Thymus (tissue), 11 donors: Measurements from ENCODE around the gene FAF1. TPM values are rescaled to one million over a fixed set of nuclear protein-coding genes. Genes with fewer than 3 reads are reported as not detected.

ENCODE experiments used
- DNase-seq, 9 donors: peaks; one replicate each; pipeline ENCODE4 v3.0.0-alpha.2; 2013; ENCODE audit warnings: low spot score in 9 of 9, low read depth in 6 of 9, missing footprints in 1 of 9
- H3K27ac ChIP-seq, 2 donors: one replicate each; pipeline ENCODE4 v1.5.1; 2013; ENCODE audit warnings: control low read depth in 1 of 2, low read depth in 1 of 2, low read length in 1 of 2, mild to moderate bottlenecking in 1 of 2, moderate library complexity in 1 of 2
- H3K27me3 ChIP-seq, 2 donors: one replicate each; pipeline ENCODE4 v1.5.1; 2013; ENCODE audit warnings: low read length in 1 of 2; ENCODE audit not compliant: control insufficient read depth in 2 of 2, insufficient read depth in 1 of 2
- H3K36me3 ChIP-seq, 2 donors: one replicate each; pipeline ENCODE4 v1.5.1; 2013; ENCODE audit warnings: low read length in 1 of 2, mild to moderate bottlenecking in 1 of 2, moderate library complexity in 1 of 2; ENCODE audit not compliant: control insufficient read depth in 2 of 2, insufficient read depth in 2 of 2
- H3K4me1 ChIP-seq, 2 donors: one replicate each; pipeline ENCODE4 v1.5.1; 2013; ENCODE audit warnings: low read length in 2 of 2; ENCODE audit not compliant: control insufficient read depth in 2 of 2, insufficient read depth in 2 of 2
- H3K4me3 ChIP-seq, 2 donors: one replicate each; pipeline ENCODE4 v1.5.1; 2013; ENCODE audit warnings: low read length in 2 of 2, control low read depth in 1 of 2, mild to moderate bottlenecking in 1 of 2
- H3K9me3 ChIP-seq, 2 donors: one replicate each; pipeline ENCODE4 v1.5.1; 2013; ENCODE audit warnings: low read length in 1 of 2, mild to moderate bottlenecking in 1 of 2; ENCODE audit not compliant: control insufficient read depth in 2 of 2, insufficient read depth in 1 of 2
- WGBS: extraction: QIAGEN DNeasy Blood & Tissue Kit; methylation state at CpG from one replicate; pipeline ENCODE4 v1.1.7; 2013; 5-methylcytosine and 5-hydroxymethylcytosine counted together
- polyA plus RNA-seq: library from polyadenylated mRNA; stranded (reverse); fragments of 200-250 nt; gene quantifications from one replicate; pipeline ENCODE4 v1.2.3, GENCODE V29; 2013
- total RNA-seq: library from RNA; stranded (reverse); fragments of 120-200 nt; gene quantifications from one replicate; pipeline ENCODE4 v1.2.4, GENCODE V29; 2013
- donor health status: healthy.

Gene FAF1
- total and polyA plus RNA-seq, 2 donors = 39.1 to 66.3 TPM

- Histone ChIP-seq H3K9me3 (no peaks in the 10 kb centered on the region), H3K27ac (no peak overlapping the region), H3K36me3 (no peaks in the 10 kb centered on the region), H3K27me3 (no peaks in the 10 kb centered on the region), H3K4me1 (no peaks in the 10 kb centered on the region), H3K4me3 (no peak overlapping the region)
- no peak for DNase-seq
- 95% methylated on average over 2 of the region's 2 CpGs for WGBS
These were observed 266.2 kb downstream of the FAF1 start for GRCh38 chr1:50693829-50694228.

- H3K4me3 ChIP-seq = no peak overlapping the region
- no peak overlapping the region for H3K27ac ChIP-seq
- peaks cover 0 to 4% of the 10 kb centered on the region in 2 donors for H3K36me3 ChIP-seq
- no peaks in the 10 kb centered on the region for H3K9me3 ChIP-seq
- no peaks in the 10 kb centered on the region for H3K4me1 ChIP-seq
- WGBS = 98% methylated on average over 3 of the region's 3 CpGs
- DNase-seq = no peak
- H3K27me3 ChIP-seq = no peaks in the 10 kb centered on the region
These were observed 275.9 kb downstream of the FAF1 start for GRCh38 chr1:50684185-50684584.

GRCh38 chr1:50681931-50682330, 278.1 kb downstream of the FAF1 start:
- Histone ChIP-seq H3K27ac (no peak overlapping the region), H3K36me3 (peaks cover 0 to 4% of the 10 kb centered on the region in 2 donors), H3K9me3 (no peaks in the 10 kb centered on the region), H3K27me3 (no peaks in the 10 kb centered on the region), H3K4me1 (no peaks in the 10 kb centered on the region), H3K4me3 (no peak overlapping the region)
- WGBS = 97% methylated on average over 3 of the region's 3 CpGs
- DNase-seq = no peak

GRCh38 chr1:50667710-50668356, 292.2 kb downstream of the FAF1 start:
- no peak overlapping the region for H3K27ac ChIP-seq
- peaks cover 0 to 1% of the 10 kb centered on the region in 2 donors for H3K36me3 ChIP-seq
- no peaks in the 10 kb centered on the region for H3K4me1 ChIP-seq
- no peaks in the 10 kb centered on the region for H3K9me3 ChIP-seq
- no peaks in the 10 kb centered on the region for H3K27me3 ChIP-seq
- no peak overlapping the region for H3K4me3 ChIP-seq
- 95% methylated on average over 4 of the region's 4 CpGs for WGBS
- DNase-seq = no peak

- WGBS = 93% methylated on average over 2 of the region's 2 CpGs
- Histone ChIP-seq H3K4me1 (no peaks in the 10 kb centered on the region), H3K27me3 (no peaks in the 10 kb centered on the region), H3K4me3 (no peak overlapping the region), H3K27ac (no peak overlapping the region), H3K36me3 (no peaks in the 10 kb centered on the region), H3K9me3 (no peaks in the 10 kb centered on the region)
- DNase-seq = no peak
These were observed 292.8 kb downstream of the FAF1 start for GRCh38 chr1:50667272-50667671.

- Histone ChIP-seq H3K36me3 (no peaks in the 10 kb centered on the region), H3K4me3 (no peak overlapping the region), H3K4me1 (no peaks in the 10 kb centered on the region), H3K9me3 (no peaks in the 10 kb centered on the region), H3K27ac (no peak overlapping the region), H3K27me3 (no peaks in the 10 kb centered on the region)
- no peak for DNase-seq
These were observed 293.2 kb downstream of the FAF1 start for GRCh38 chr1:50666849-50667248.

GRCh38 chr1:50665413-50665812, 294.7 kb downstream of the FAF1 start:
- 98% methylated on average over 2 of the region's 2 CpGs for WGBS
- H3K27ac ChIP-seq = no peak overlapping the region
- no peak for DNase-seq
- no peak overlapping the region for H3K4me3 ChIP-seq
- no peaks in the 10 kb centered on the region for H3K4me1 ChIP-seq
- no peaks in the 10 kb centered on the region for H3K9me3 ChIP-seq
- H3K27me3 ChIP-seq = no peaks in the 10 kb centered on the region
- no peaks in the 10 kb centered on the region for H3K36me3 ChIP-seq

GRCh38 chr1:50661626-50662025, 298.4 kb downstream of the FAF1 start:
- no peak overlapping the region for H3K27ac ChIP-seq
- H3K9me3 ChIP-seq = no peaks in the 10 kb centered on the region
- H3K4me3 ChIP-seq = no peak overlapping the region
- DNase-seq = no peak
- WGBS = 97% methylated on average over 5 of the region's 5 CpGs
- H3K36me3 ChIP-seq = no peaks in the 10 kb centered on the region
- H3K27me3 ChIP-seq = no peaks in the 10 kb centered on the region
- H3K4me1 ChIP-seq = peaks cover 0 to 3% of the 10 kb centered on the region in 2 donors

- H3K36me3 ChIP-seq = no peaks in the 10 kb centered on the region
- DNase-seq = no peak
- no peak overlapping the region for H3K27ac ChIP-seq
- H3K4me1 ChIP-seq = peaks cover 0 to 3% of the 10 kb centered on the region in 2 donors
- H3K4me3 ChIP-seq = no peak overlapping the region
- WGBS = 99% methylated on average over 2 of the region's 2 CpGs
- no peaks in the 10 kb centered on the region for H3K9me3 ChIP-seq
- H3K27me3 ChIP-seq = no peaks in the 10 kb centered on the region
These were observed 300.9 kb downstream of the FAF1 start for GRCh38 chr1:50659107-50659662.
